Measurements from ENCODE around the gene PDZRN4.

Gene PDZRN4

DNA sequence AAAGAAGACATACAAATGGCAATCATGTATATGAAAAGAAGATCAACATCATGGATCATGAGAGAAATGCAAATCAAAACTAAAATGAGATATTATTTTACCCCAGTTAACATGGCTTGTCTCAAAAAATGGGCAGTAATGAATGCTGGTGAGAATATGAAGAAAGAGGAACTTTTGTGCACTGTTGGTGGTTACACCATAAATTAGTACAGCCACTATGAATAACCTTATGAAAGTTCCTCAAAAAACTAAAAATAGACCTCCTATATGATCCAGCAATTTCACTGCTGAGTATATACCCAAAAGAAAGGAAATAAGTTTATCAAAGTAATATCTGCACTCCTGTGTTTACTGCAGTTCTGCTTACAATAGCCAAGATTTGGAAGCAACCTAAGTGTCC is 151.7 kb downstream of the PDZRN4 start:
- H3K27me3 ChIP-seq (ENCODE audit: control insufficient read depth, insufficient read depth, low read length, poor library complexity, severe bottlenecking): no peaks in the 10 kb centered on the region
- H3K4me3 ChIP-seq (ENCODE audit: insufficient read depth, low read depth, low read length): no peak overlapping the region
- no peaks in the 10 kb centered on the region for H3K36me3 ChIP-seq (ENCODE audit: control insufficient read depth, insufficient read depth, low read length)
- H3K9me3 ChIP-seq (ENCODE audit: control insufficient read depth, low read length): no peaks in the 10 kb centered on the region
- no peaks in the 10 kb centered on the region for H3K4me1 ChIP-seq (ENCODE audit: control insufficient read depth, insufficient read depth, low read length)
- H3K27ac ChIP-seq (ENCODE audit: insufficient read depth, low read depth, low read length, poor library complexity, severe bottlenecking): no peak overlapping the region

DNA sequence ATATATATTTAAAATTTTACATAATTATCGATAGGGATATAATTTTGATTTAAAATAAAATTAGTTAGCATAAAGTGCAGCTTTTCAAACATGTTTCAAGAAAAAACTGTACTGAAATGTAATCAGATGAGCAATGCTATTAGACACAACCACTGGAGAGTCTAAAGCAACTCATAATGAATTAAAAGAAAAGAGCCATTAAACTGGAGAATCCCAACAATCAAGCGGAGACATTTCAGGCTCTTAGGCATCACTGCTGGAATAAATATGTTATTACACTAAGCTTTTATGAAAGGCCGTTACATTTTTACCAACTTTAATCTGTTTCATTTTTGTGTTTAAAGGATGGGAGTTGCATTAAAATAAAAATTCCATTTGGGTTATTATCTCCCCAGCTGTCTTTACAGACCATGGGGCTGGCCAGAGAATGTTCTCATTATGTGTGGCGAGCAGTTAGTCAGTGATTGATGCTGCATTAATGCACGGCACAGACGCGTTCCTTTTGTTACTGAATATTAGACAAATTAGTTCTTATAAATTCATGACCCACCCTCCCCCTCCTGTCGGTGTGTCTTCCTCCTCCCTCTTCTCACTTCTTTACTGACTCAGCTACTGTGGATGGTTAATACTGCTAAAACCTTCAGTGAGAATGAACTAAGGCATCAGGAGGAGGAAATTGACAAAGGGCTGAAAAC is 156.8 kb downstream of the PDZRN4 start:
- Histone ChIP-seq H3K4me3 (ENCODE audit: insufficient read depth, low read depth, low read length) (no peak overlapping the region), H3K9me3 (ENCODE audit: control insufficient read depth, low read length) (no peaks in the 10 kb centered on the region)
- WGBS, 2 experiments: 77 to 95% methylated on average over 3 to 7 of the region's 8 CpGs

DNA sequence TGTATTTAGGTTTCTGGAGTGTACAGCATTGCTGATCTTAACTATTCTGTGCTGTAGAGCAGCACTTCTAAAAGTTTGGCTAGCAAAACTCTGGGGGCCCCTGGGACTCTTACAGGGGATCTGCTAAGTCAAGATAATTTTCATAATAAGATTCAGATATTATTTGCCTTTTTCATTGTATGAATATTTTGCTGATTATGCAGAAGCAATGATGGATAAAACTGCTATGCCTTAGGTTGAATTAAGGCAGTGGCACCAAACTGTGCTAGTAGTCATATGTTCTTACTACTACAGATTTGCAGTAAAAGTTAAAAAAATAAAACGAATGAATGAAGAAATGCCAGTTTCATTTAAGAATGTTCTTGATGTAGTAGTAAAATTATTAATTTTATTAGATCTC is 160.1 kb downstream of the PDZRN4 start:
- no peaks in the 10 kb centered on the region for H3K36me3 ChIP-seq (ENCODE audit: control insufficient read depth, insufficient read depth, low read length)
- no peaks in the 10 kb centered on the region for H3K4me1 ChIP-seq (ENCODE audit: control insufficient read depth, insufficient read depth, low read length)
- no peaks in the 10 kb centered on the region for H3K27me3 ChIP-seq (ENCODE audit: control insufficient read depth, insufficient read depth, low read length, poor library complexity, severe bottlenecking)
- no peak overlapping the region for H3K27ac ChIP-seq (ENCODE audit: insufficient read depth, low read depth, low read length, poor library complexity, severe bottlenecking)
- 100% methylated on average over 1 of the region's 1 CpG for WGBS, 2 experiments
- no peaks in the 10 kb centered on the region for H3K9me3 ChIP-seq (ENCODE audit: control insufficient read depth, low read length)
- H3K4me3 ChIP-seq (ENCODE audit: insufficient read depth, low read depth, low read length): no peak overlapping the region

More for the DNA sequence above, 156.8 kb downstream of the PDZRN4 start:
- H3K36me3 ChIP-seq (ENCODE audit: control insufficient read depth, insufficient read depth, low read length): no peaks in the 10 kb centered on the region
- H3K4me1 ChIP-seq (ENCODE audit: control insufficient read depth, insufficient read depth, low read length): no peaks in the 10 kb centered on the region
- no peak overlapping the region for H3K27ac ChIP-seq (ENCODE audit: insufficient read depth, low read depth, low read length, poor library complexity, severe bottlenecking)
- no peaks in the 10 kb centered on the region for H3K27me3 ChIP-seq (ENCODE audit: control insufficient read depth, insufficient read depth, low read length, poor library complexity, severe bottlenecking)

DNA sequence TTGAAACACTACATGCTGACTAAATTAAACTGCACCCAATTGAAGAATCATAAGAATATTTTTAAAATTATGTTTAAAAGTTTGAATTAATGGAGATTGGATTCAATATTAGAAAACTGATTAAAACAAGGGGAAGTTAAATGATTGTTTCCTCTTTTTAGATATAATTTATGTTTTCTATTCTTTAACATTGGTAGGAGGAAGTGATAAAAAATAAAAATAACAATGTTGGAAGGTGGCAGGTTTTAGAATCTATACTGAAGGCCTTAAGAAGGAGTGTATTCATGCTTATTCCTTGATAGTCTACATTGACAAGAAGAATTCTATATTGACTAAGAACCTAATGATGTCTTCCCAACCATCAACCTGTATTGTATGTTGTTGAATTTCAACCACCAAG is 168.1 kb downstream of the PDZRN4 start:
- H3K36me3 ChIP-seq (ENCODE audit: control insufficient read depth, insufficient read depth, low read length): no peaks in the 10 kb centered on the region
- no peaks in the 10 kb centered on the region for H3K9me3 ChIP-seq (ENCODE audit: control insufficient read depth, low read length)
- no peaks in the 10 kb centered on the region for H3K27me3 ChIP-seq (ENCODE audit: control insufficient read depth, insufficient read depth, low read length, poor library complexity, severe bottlenecking)
- H3K4me1 ChIP-seq (ENCODE audit: control insufficient read depth, insufficient read depth, low read length): no peaks in the 10 kb centered on the region
- no peak overlapping the region for H3K4me3 ChIP-seq (ENCODE audit: insufficient read depth, low read depth, low read length)
- H3K27ac ChIP-seq (ENCODE audit: insufficient read depth, low read depth, low read length, poor library complexity, severe bottlenecking): no peak overlapping the region

DNA sequence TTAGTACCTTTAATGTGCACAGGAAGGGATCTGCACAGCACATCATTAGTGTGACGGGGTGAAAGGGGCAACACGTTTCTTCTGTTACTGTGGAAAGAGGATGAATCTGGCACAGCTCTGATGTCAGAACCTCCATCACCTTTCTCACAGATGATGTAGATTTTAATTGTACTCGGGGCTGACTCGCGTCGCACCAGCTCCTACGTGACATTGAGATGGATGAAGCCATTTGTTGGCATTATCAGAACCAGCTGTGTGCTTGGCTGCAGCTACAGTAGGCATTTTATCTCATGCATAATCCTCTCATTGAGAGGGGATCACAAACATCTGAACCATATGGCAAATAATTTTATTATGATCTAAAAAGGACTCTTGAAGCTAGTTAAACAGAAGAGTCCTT is 173.6 kb downstream of the PDZRN4 start:
- Histone ChIP-seq H3K27me3 (ENCODE audit: control insufficient read depth, insufficient read depth, low read length, poor library complexity, severe bottlenecking) (peaks cover 5% of the 10 kb centered on the region), H3K4me3 (ENCODE audit: insufficient read depth, low read depth, low read length) (no peak overlapping the region), H3K27ac (ENCODE audit: insufficient read depth, low read depth, low read length, poor library complexity, severe bottlenecking) (no peak overlapping the region), H3K4me1 (ENCODE audit: control insufficient read depth, insufficient read depth, low read length) (peaks cover 6% of the 10 kb centered on the region), H3K9me3 (ENCODE audit: control insufficient read depth, low read length) (no peaks in the 10 kb centered on the region), H3K36me3 (ENCODE audit: control insufficient read depth, insufficient read depth, low read length) (no peaks in the 10 kb centered on the region)
- WGBS, 2 experiments: 92 to 96% methylated on average over 7 of the region's 7 CpGs

DNA sequence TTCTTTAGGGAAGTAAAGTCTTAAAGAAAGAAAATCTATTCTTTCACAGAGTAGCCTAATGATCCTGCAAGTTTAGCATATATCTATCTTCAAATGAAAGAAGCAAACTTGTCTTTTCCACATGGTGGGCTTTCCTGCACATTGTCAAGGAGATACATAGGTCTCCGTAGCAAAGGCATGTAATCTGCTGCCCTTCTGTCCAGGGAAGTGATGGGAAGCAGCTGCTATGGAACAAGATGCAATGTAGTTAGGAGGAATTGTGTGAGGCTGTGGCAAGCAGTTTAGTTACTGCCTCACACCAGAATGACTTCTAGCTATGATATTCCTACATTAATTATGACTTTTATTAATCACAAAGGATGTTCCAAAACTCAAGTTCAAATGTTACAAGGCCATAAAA is 174.4 kb downstream of the PDZRN4 start:
- Histone ChIP-seq H3K27ac (ENCODE audit: insufficient read depth, low read depth, low read length, poor library complexity, severe bottlenecking) (no peak overlapping the region), H3K36me3 (ENCODE audit: control insufficient read depth, insufficient read depth, low read length) (no peaks in the 10 kb centered on the region), H3K9me3 (ENCODE audit: control insufficient read depth, low read length) (no peaks in the 10 kb centered on the region), H3K4me3 (ENCODE audit: insufficient read depth, low read depth, low read length) (no peak overlapping the region), H3K4me1 (ENCODE audit: control insufficient read depth, insufficient read depth, low read length) (peaks cover 6% of the 10 kb centered on the region), H3K27me3 (ENCODE audit: control insufficient read depth, insufficient read depth, low read length, poor library complexity, severe bottlenecking) (peaks cover 5% of the 10 kb centered on the region)
- 80 to 81% methylated on average over 1 of the region's 1 CpG for WGBS, 2 experiments

DNA sequence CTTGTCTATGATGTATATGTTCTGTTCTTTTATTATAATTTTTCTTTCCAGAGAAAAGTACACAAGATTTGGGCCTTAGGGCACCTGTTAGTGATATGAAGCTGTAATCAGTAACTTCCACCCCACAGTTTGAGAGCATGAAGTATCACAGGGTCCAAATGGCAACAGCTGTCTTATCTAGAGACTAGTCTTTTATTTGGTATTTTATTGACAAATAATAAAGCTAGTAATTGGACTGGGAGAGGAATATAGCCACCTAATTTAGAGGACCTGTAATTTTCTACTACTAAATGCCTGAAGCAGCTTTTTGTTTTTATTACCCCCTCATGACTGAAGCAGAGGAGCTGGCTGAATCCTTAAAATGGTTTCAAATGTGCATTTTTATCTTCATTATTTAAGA is 174.8 kb downstream of the PDZRN4 start:
- no peak overlapping the region for H3K4me3 ChIP-seq (ENCODE audit: insufficient read depth, low read depth, low read length)
- H3K27me3 ChIP-seq (ENCODE audit: control insufficient read depth, insufficient read depth, low read length, poor library complexity, severe bottlenecking): peaks cover 5% of the 10 kb centered on the region
- no peak overlapping the region for H3K27ac ChIP-seq (ENCODE audit: insufficient read depth, low read depth, low read length, poor library complexity, severe bottlenecking)
- no peaks in the 10 kb centered on the region for H3K9me3 ChIP-seq (ENCODE audit: control insufficient read depth, low read length)
- H3K36me3 ChIP-seq (ENCODE audit: control insufficient read depth, insufficient read depth, low read length): no peaks in the 10 kb centered on the region
- H3K4me1 ChIP-seq (ENCODE audit: control insufficient read depth, insufficient read depth, low read length): peaks cover 6% of the 10 kb centered on the region

DNA sequence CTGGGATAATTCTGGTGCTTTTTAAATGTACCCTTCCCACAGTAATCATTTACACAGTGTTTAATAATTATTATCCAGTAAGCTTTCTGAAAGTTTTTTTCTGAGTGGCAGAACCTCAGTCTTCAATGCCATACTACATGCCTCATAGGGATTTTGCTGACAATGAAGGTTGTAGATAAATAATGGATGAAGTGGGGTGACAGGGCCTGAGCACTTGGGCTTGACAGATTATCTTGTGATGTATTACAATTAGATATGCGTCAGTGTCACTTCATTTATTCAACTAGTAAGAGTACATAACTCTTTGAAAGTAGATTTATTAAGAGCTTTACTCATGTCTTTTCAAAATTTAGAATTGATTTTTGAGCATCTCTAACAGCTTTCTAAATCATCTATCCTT is 176.1 kb downstream of the PDZRN4 start:
- Histone ChIP-seq H3K9me3 (ENCODE audit: control insufficient read depth, low read length) (no peaks in the 10 kb centered on the region), H3K36me3 (ENCODE audit: control insufficient read depth, insufficient read depth, low read length) (no peaks in the 10 kb centered on the region), H3K4me3 (ENCODE audit: insufficient read depth, low read depth, low read length) (no peak overlapping the region), H3K27me3 (ENCODE audit: control insufficient read depth, insufficient read depth, low read length, poor library complexity, severe bottlenecking) (peaks cover 5% of the 10 kb centered on the region), H3K4me1 (ENCODE audit: control insufficient read depth, insufficient read depth, low read length) (peaks cover 6% of the 10 kb centered on the region), H3K27ac (ENCODE audit: insufficient read depth, low read depth, low read length, poor library complexity, severe bottlenecking) (no peak overlapping the region)
- 100% methylated on average over 1 of the region's 1 CpG; no CpG with 5 or more reads in 1 of the 2 experiments for WGBS, 2 experiments

DNA sequence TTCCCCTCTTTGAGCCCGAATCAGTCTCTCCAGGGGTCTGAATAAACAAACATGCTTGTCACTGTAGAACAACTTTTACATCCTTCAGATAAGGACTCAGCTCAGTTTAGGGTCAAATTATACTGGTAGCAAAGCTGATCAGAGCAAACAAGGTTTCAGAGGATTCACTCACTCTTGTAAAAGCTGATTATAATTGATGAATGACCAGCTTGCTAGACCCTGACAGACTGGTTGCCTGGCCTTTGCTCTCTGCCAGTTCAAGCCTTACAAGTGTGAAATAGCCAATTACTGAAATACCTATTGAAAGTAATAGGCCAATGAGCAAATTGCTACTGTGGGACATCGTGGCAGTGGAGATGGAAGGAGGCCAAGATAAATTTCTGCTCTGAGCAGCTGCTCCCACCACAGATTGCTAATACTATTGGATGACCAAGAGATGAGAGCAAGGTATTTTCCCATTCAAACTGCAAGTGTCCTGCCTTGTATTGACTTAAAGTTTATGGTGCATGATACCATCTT is 177.6 kb downstream of the PDZRN4 start:
- H3K9me3 ChIP-seq (ENCODE audit: control insufficient read depth, low read length): no peaks in the 10 kb centered on the region
- 25 to 44% methylated on average over 2 of the region's 2 CpGs for WGBS, 2 experiments
- no peak overlapping the region for H3K27ac ChIP-seq (ENCODE audit: insufficient read depth, low read depth, low read length, poor library complexity, severe bottlenecking)
- H3K4me3 ChIP-seq (ENCODE audit: insufficient read depth, low read depth, low read length): no peak overlapping the region
- H3K36me3 ChIP-seq (ENCODE audit: control insufficient read depth, insufficient read depth, low read length): no peaks in the 10 kb centered on the region
- peaks cover 5% of the 10 kb centered on the region for H3K27me3 ChIP-seq (ENCODE audit: control insufficient read depth, insufficient read depth, low read length, poor library complexity, severe bottlenecking)
- H3K4me1 ChIP-seq (ENCODE audit: control insufficient read depth, insufficient read depth, low read length): peaks cover 6% of the 10 kb centered on the region

DNA sequence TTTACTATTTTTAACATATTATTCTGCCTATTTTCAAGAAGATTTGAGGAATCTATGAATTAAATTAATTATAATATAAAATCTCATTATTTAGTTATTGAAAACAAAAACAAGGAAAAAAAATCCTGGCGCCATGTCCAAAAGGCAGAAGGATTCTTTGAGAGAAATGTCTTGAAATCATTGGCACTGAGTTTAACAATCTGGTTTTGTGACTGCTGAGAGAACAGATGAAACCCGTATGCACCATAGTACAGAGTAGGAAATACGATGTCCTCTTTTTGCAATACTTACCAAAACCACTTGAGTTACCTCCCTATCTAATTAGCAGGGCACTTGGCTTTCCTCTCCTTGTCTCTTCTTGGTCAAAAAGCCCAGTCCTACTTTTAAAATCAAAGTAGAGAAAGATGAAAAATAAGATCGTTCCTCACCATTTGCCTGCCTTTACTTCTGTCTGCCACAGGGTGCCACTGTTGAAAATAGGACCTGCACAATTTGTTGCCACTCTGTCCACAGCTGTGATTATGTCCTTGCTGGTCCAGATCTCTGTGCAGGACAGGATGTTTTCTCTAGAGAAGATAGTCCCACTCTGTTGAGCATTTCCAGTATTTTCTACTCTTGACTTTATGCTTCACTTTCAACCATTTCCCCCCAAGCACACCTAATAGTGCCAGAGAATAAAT is 179.7 kb downstream of the PDZRN4 start:
- H3K4me3 ChIP-seq (ENCODE audit: insufficient read depth, low read depth, low read length): no peak overlapping the region
- 92% methylated on average over 4 of the region's 4 CpGs for WGBS, 2 experiments
- peaks cover 6% of the 10 kb centered on the region for H3K4me1 ChIP-seq (ENCODE audit: control insufficient read depth, insufficient read depth, low read length)
- no peaks in the 10 kb centered on the region for H3K9me3 ChIP-seq (ENCODE audit: control insufficient read depth, low read length)
- peaks cover 5% of the 10 kb centered on the region for H3K27me3 ChIP-seq (ENCODE audit: control insufficient read depth, insufficient read depth, low read length, poor library complexity, severe bottlenecking)
- no peaks in the 10 kb centered on the region for H3K36me3 ChIP-seq (ENCODE audit: control insufficient read depth, insufficient read depth, low read length)
- H3K27ac ChIP-seq (ENCODE audit: insufficient read depth, low read depth, low read length, poor library complexity, severe bottlenecking): no peak overlapping the region

Measured in ectodermal cell (in vitro differentiated cells).